Activated naive CD4-positive, alpha-beta T cell treated with anti-CD3 and anti-CD28 coated beads for 36 hours (primary cell): ENCODE data around the gene TNIP2. TPM values are rescaled to one million over a fixed set of nuclear protein-coding genes. Genes with fewer than 3 reads are reported as not detected.
"Not testable (repeated sequence)": the region's sequence is repeated elsewhere in the genome, so short reads cannot be mapped to it uniquely, and the experiment has no call there.

Source experiments
- CTCF ChIA-PET: fragments of 350-600 bp; sonication (Branson Sonifier 250); formaldehyde crosslinking; loops from one replicate; lab custom pipeline; 2021; ENCODE audit warnings: antibody characterized with exemption; lab: Charles Lee
- DNase-seq: peaks from one replicate; pipeline ENCODE4 v3.0.0-alpha.2; 2020
- H3K27ac Mint-ChIP-seq: one replicate; pipeline ENCODE4 v1.8.0; 2021; ENCODE audit warnings: mild to moderate bottlenecking, mixed read lengths
- H3K27me3 Mint-ChIP-seq: one replicate; pipeline ENCODE4 v1.8.0; 2021; ENCODE audit warnings: low read depth, mixed read lengths
- H3K36me3 Mint-ChIP-seq: one replicate; pipeline ENCODE4 v1.8.0; 2021; ENCODE audit warnings: low read depth, mixed read lengths
- H3K4me1 Mint-ChIP-seq: one replicate; pipeline ENCODE4 v1.8.0; 2021; ENCODE audit warnings: low read depth, mixed read lengths
- H3K4me3 Mint-ChIP-seq: one replicate; pipeline ENCODE4 v1.8.0; 2021; ENCODE audit warnings: mild to moderate bottlenecking, moderate library complexity, mixed read lengths
- H3K9me3 Mint-ChIP-seq: one replicate; pipeline ENCODE4 v1.8.0; 2021; ENCODE audit warnings: mixed read lengths
- intact Hi-C: fragments of 100-400 bp; cut with micrococcal nuclease; formaldehyde crosslinking; loops from one replicate; pipeline ENCODE4 v1.15.1; 2023
- total RNA-seq, 2 experiments: library from RNA; stranded (reverse); gene quantifications; one replicate each; pipeline ENCODE4 v1.2.3, GENCODE V29; 2021

The TNIP2 gene
- total RNA-seq, 2 experiments from 2014 or later = 54.2 to 55.0 TPM

DNA sequence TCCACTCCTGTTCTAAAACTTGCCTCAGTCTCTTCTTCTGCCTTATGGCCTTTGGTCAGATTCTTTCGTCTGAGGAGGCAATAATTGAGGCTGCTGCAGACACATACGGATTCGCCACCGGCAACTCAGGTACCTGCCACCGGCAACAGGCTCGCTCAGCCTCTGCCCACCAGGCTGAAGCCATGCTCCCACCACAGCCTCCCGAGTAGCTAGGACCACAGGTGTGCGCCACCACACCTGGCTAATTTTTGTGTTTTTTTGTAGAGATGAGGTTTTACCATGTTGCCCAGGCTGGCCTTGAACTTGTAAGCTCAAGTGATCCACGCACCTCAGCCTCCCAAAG is 26.6 kb downstream of the TNIP2 start:
- no peak for DNase-seq
- Mint-ChIP-seq H3K36me3 (peaks cover 12% of the 10 kb centered on the region), H3K9me3 (no peaks in the 10 kb centered on the region), H3K27me3 (no peaks in the 10 kb centered on the region), H3K27ac (no peak overlapping the region), H3K4me1 (peaks cover 2% of the 10 kb centered on the region), H3K4me3 (no peak overlapping the region)
- CTCF ChIA-PET = interaction anchor here (0.9 kb wide), 1 partner anchor 34 kb away, joined by 3 read pairs; no protein-coding TSS in a partner anchor
- intact Hi-C loops = no loop called here

DNA sequence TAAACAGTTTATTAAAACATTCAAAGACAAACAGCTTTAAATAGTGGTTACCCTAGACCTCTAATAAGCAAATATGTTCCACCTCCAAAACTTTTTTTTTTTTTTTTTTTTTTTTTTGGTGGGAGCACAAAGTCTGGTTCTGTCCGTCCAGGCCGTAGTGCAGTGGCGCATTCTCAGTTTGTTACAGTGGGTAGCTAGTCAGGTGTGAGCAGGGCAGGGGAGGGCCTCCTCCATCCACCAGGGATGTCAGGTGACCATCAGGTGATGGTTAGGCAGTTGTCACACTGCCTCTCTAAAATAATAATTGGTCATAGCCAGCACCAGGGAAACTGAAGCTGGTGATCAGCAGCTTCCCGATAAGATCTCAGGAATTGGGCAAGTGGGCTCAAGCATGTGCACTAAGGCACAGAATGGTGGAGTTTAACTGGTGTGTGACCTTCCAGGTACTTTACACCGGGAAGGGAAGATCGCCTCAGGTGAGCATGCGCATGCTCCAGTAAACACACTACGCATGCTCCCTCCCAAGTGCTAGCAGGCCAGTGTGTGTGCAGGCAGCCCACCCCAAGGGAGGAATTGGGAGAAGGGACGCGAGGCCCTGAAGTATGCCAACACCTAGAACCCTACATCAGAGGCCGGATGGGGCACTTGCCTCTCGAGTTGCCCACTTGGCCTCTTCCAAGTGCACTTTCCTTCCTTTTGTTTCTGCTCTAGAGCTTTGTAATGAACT is 27.2 kb downstream of the TNIP2 start:
- Mint-ChIP-seq H3K4me1 (peaks cover 5% of the 10 kb centered on the region), H3K27ac (no peak overlapping the region), H3K36me3 (peaks cover 11% of the 10 kb centered on the region), H3K27me3 (no peaks in the 10 kb centered on the region), H3K9me3 (no peaks in the 10 kb centered on the region), H3K4me3 (no peak overlapping the region)
- DNase-seq = no peak
- CTCF ChIA-PET = interaction anchor here (0.9 kb wide), 1 partner anchor 34 kb away, joined by 3 read pairs; no protein-coding TSS in a partner anchor
- intact Hi-C loops = no loop called here

- CTCF ChIA-PET = interaction anchor here (0.7 kb wide), 1 partner anchor 167 kb away, joined by 3 read pairs; no protein-coding TSS in a partner anchor
- Mint-ChIP-seq H3K9me3 (no peaks in the 10 kb centered on the region), H3K4me3 (no peak overlapping the region)
Observed at GRCh38 chr4:2728221-2728620, 27.9 kb downstream of the TNIP2 start.

DNA sequence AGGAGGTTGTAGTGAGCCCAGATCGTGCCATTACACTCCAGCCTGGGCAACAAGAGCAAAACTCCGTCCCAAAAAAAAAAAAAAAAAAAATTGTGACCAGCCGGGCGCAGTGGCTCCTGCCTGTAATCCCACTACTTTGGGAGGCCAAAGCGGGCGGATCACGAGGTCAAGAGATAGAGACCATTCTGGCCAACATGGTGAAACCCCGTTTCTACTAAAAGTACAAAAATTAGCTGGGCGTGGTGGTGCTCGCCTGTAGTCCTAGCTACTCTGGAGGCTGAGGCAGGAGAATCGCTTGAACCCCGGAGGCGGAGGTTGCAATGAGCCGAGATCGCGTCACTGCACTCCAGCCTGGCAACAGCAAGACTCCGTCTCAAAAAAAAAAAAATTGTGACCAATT is 29.3 kb downstream of the TNIP2 start:
- peaks cover 15% of the 10 kb centered on the region for H3K4me1 Mint-ChIP-seq
- H3K27ac Mint-ChIP-seq = not testable (repeated sequence)

More at GRCh38 chr4:2728221-2728620, 27.9 kb downstream of the TNIP2 start:
- DNase-seq = no peak
- no peaks in the 10 kb centered on the region for H3K27me3 Mint-ChIP-seq
- peaks cover 11% of the 10 kb centered on the region for H3K36me3 Mint-ChIP-seq
- intact Hi-C loops = no loop called here
- no peak overlapping the region for H3K27ac Mint-ChIP-seq
- H3K4me1 Mint-ChIP-seq = peaks cover 8% of the 10 kb centered on the region

DNA sequence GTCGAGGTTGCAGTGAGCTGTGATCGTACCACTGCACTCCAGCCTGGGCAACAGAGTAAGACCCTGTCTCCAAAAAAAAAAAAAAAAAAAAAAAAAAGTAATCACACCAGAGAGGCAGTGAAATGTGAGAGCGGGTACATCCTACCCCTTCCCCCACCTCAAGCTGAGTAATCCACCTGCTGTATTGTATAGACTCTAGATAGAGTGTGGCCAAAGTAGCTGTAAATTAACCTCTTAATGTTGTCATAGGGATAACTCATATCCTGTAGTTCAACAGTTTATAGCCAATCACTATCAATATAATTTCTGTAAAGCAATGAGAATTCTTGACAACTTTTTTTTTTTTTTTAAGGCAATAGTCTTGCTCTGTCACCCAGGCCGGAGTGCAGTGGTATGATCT is 30.8 kb downstream of the TNIP2 start:
- intact Hi-C loops = no loop called here
- DNase-seq = no peak
- H3K4me1 Mint-ChIP-seq = peaks cover 15% of the 10 kb centered on the region
- no peaks in the 10 kb centered on the region for H3K9me3 Mint-ChIP-seq
- no peak overlapping the region for H3K27ac Mint-ChIP-seq
- H3K4me3 Mint-ChIP-seq = no peak overlapping the region
- peaks cover 10% of the 10 kb centered on the region for H3K36me3 Mint-ChIP-seq
- H3K27me3 Mint-ChIP-seq = no peaks in the 10 kb centered on the region
- CTCF ChIA-PET = interaction anchor here (0.6 kb wide), 1 partner anchor 27 kb away, joined by 4 read pairs; no protein-coding TSS in a partner anchor

More for the DNA sequence above, 29.3 kb downstream of the TNIP2 start:
- H3K4me3 Mint-ChIP-seq, H3K36me3 Mint-ChIP-seq, intact Hi-C loops, H3K9me3 Mint-ChIP-seq, H3K27me3 Mint-ChIP-seq, DNase-seq: not testable (repeated sequence)
- CTCF ChIA-PET = interaction anchor here (0.6 kb wide), 2 partner anchors 24 to 27 kb away, joined by 4 to 5 read pairs; no protein-coding TSS in a partner anchor

DNA sequence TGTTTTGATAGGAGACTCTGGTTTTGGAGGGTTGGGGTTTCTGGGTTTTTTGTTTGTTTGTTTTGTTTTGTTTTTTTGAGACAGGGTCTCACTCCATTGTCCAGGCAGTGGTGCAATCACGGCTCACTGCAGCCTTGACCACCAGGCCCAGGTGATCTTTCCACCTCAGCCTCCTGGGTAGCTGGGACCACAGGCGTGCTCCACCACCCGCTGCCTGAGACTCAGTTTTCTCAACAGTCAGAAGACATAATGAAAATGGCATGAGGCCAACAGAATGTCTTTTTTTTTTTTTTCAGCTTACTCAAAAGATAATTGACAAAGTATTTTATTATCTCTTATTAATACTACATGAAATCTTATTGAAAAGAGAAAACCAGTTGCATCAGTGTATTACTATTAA is 32.4 kb downstream of the TNIP2 start:
- no peaks in the 10 kb centered on the region for H3K9me3 Mint-ChIP-seq
- no peak overlapping the region for H3K4me3 Mint-ChIP-seq
- intact Hi-C loops = no loop called here

DNA sequence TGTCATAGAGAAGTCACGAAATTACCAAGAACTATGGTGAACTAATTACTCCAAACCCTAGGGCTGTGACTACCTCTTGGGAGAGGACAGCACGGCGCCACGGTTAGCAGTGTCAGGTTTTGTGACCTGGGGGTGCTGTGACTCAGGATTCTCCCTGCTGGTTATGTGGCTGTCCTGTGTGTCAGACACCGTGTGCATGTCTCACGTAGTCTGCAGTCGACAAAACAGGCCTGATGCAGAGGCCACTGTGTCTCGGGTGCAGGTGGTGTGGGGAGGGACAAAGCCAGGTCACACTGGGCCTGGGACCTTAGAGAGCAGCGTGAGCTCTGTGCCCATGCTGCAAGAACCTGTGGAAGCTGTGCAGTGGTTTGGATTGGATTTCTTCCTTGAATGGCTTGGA is 34.1 kb downstream of the TNIP2 start:
- CTCF ChIA-PET = interaction anchor here (0.6 kb wide), 1 partner anchor 166 kb away, joined by 3 read pairs; no protein-coding TSS in a partner anchor
- peaks cover 15% of the 10 kb centered on the region for H3K4me1 Mint-ChIP-seq
- intact Hi-C loops = no loop called here
- H3K27ac Mint-ChIP-seq = no peak overlapping the region
- no peak for DNase-seq
- H3K36me3 Mint-ChIP-seq = peaks cover 22% of the 10 kb centered on the region
- no peaks in the 10 kb centered on the region for H3K27me3 Mint-ChIP-seq
- H3K9me3 Mint-ChIP-seq = no peaks in the 10 kb centered on the region
- H3K4me3 Mint-ChIP-seq = no peak overlapping the region

More for the DNA sequence above, 32.4 kb downstream of the TNIP2 start:
- H3K4me1 Mint-ChIP-seq = peaks cover 15% of the 10 kb centered on the region
- H3K36me3 Mint-ChIP-seq = peaks cover 21% of the 10 kb centered on the region
- H3K27ac Mint-ChIP-seq = no peak overlapping the region
- no peaks in the 10 kb centered on the region for H3K27me3 Mint-ChIP-seq
- no peak for DNase-seq
- CTCF ChIA-PET = no interaction called here

DNA sequence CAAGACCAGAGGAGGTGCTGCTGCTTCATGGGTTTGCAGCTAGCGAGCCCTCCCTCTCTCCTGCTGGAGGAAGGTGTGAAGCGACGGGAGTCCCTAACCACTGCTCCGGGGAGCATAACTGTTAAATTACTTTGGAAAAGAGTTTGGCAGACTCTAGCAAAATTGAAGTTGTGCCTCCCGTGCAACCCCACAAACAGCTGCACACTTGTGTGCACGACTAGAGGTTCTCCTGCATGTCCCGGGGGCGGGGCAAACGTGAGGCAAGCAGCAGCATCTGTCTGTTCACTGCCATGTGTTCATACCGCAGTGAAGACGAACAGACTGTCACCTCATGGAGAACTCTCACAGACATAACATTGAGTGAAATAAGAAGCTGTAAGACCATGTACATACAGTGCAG is 34.5 kb downstream of the TNIP2 start:
- CTCF ChIA-PET = interaction anchor here (0.9 kb wide), 1 partner anchor 10 kb away, joined by 4 read pairs; no protein-coding TSS in a partner anchor
- peaks cover 22% of the 10 kb centered on the region for H3K36me3 Mint-ChIP-seq
- intact Hi-C loops = no loop called here
- H3K27ac Mint-ChIP-seq = no peak overlapping the region
- no peaks in the 10 kb centered on the region for H3K9me3 Mint-ChIP-seq
- H3K4me3 Mint-ChIP-seq = no peak overlapping the region
- no peaks in the 10 kb centered on the region for H3K27me3 Mint-ChIP-seq
- peaks cover 15% of the 10 kb centered on the region for H3K4me1 Mint-ChIP-seq
- no peak for DNase-seq

DNA sequence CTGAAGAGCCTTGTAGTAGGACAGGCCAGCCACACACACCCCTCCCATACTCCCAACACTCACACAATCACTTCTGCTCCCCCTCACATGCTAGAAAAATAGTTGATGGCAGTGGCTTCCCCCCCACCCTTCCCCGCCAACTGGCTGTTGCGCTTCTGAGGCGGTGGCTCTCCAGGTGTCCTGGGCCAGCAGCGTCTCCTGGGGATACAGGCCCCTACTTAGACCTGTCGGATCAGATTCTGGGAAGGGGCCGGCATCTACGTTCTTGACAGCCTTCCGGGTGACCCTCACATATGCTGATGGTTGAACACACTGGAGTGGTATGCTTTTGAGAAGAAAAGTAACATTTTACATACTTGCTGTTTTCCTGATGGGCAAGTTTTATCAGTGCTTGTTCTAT is 39.9 kb downstream of the TNIP2 start:
- Mint-ChIP-seq H3K36me3 (peaks cover 32% of the 10 kb centered on the region), H3K27me3 (no peaks in the 10 kb centered on the region), H3K27ac (no peak overlapping the region)

GRCh38 chr4:2715426-2715825 is 40.7 kb downstream of the TNIP2 start:
- no peak for DNase-seq
- Mint-ChIP-seq H3K36me3 (peaks cover 28% of the 10 kb centered on the region), H3K9me3 (peaks cover 3% of the 10 kb centered on the region), H3K27me3 (no peaks in the 10 kb centered on the region), H3K4me1 (peaks cover 40% of the 10 kb centered on the region), H3K4me3 (no peak overlapping the region), H3K27ac (no peak overlapping the region)
- intact Hi-C loops = loop anchor here (2.0 kb wide), 1 partner anchor 247 kb away; the partner anchor contains the start of gene RNF4
- CTCF ChIA-PET = interaction anchor here (0.5 kb wide), 1 partner anchor 809 kb away, joined by 5 read pairs; no protein-coding TSS in a partner anchor

More for the DNA sequence above, 39.9 kb downstream of the TNIP2 start:
- intact Hi-C loops = no loop called here
- CTCF ChIA-PET = no interaction called here
- DNase-seq = no peak
- Mint-ChIP-seq H3K4me3 (no peak overlapping the region), H3K9me3 (peaks cover 3% of the 10 kb centered on the region), H3K4me1 (peaks cover 40% of the 10 kb centered on the region)

DNA sequence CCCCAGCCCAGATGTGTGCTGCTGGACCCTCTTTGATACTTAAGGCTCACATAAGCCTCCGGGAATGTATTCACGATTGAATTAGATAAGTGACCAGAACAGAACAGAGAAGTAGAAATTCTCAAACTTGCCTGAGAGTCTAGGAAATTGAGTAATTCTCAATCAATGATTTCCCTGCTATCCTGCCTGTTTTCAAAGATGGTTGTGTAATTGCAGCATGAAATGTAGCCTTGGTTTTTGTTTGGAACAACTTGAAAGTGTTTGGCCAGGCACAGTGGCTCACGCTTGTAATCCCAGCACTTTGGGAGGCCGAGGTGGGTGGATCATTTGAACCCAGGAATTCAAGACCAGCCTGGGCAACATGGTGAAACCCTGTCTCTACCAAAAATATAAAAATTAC is 41.2 kb downstream of the TNIP2 start:
- no peaks in the 10 kb centered on the region for H3K27me3 Mint-ChIP-seq
- intact Hi-C loops = loop anchor here (1.0 to 5.0 kb wide), 4 partner anchors 23 to 246 kb away; partner anchors contain the start of genes FAM193A and RNF4
- peak overlapping the region; percentile 86 for H3K27ac Mint-ChIP-seq
- peaks cover 3% of the 10 kb centered on the region for H3K9me3 Mint-ChIP-seq
- CTCF ChIA-PET = no interaction called here
- peaks cover 40% of the 10 kb centered on the region for H3K4me1 Mint-ChIP-seq
- H3K4me3 Mint-ChIP-seq = no peak overlapping the region
- no peak for DNase-seq
- peaks cover 25% of the 10 kb centered on the region for H3K36me3 Mint-ChIP-seq

DNA sequence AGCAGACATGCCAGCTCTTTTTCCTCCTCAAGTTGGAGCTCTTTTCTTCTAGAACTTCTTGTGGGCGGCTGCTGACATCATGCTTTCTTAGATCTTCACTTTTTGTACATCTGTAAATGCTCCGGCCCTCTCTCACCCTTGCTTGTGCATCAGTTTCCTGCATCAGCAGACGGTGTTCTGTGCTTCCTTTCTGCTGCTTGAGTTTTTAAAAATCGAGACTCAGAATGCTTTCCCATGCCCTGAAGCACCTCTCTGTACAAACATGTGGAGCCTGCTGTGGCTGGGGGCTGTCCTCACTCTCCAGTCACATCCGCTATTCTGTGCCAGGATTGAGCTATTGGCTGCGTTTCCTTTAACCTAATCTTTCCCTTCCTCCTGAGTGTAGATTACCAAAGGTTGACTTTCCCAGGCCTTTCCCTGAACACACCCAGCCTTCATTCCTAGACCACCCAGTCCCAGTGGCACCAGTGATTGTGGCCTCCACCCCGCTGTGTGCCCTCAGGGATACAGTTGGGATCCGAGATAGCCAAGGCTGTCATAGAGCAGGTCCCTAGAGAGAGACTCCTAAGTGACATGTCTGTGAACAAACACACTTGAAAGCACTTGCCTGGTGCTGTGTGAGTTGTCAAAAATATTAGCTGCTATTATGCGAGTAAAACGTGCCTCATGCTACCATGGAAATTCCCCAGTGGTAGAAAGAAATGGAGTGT is 41.9 kb downstream of the TNIP2 start:
- H3K9me3 Mint-ChIP-seq = peaks cover 3% of the 10 kb centered on the region
- CTCF ChIA-PET = interaction anchor here (0.5 to 1.1 kb wide), 3 partner anchors 10 to 134 kb away, joined by 3 to 4 read pairs (median 3); no protein-coding TSS in a partner anchor
- peak overlapping the region; percentile 7 for H3K4me3 Mint-ChIP-seq
- peak; percentile 81 for DNase-seq
- H3K4me1 Mint-ChIP-seq = peaks cover 40% of the 10 kb centered on the region
- peak overlapping the region; percentile 86 for H3K27ac Mint-ChIP-seq
- intact Hi-C loops = loop anchor here (1.0 to 5.0 kb wide), 4 partner anchors 22 to 245 kb away; partner anchors contain the start of genes FAM193A and RNF4
- peaks cover 22% of the 10 kb centered on the region for H3K36me3 Mint-ChIP-seq
- H3K27me3 Mint-ChIP-seq = no peaks in the 10 kb centered on the region
